ENCODE measurements around the gene RHOJ.

The RHOJ gene

GRCh38 chr14:63287666-63288483 is 83.6 kb downstream of the RHOJ start:
- no peaks in the 10 kb centered on the region for H3K36me3 ChIP-seq
- no peak overlapping the region for H3K27ac ChIP-seq
- no peak for DNase-seq
- H3K27me3 ChIP-seq (ENCODE audit: insufficient read depth, low read depth, severe bottlenecking): no peaks in the 10 kb centered on the region
- no peak for TF ChIP-seq CTCF (IDR thresholded peaks at IDR 0.05; ENCODE audit: low read depth, low read length)
- no peak overlapping the region for H3K4me3 ChIP-seq (ENCODE audit: low read depth, low read length)
- H3K9me3 ChIP-seq (ENCODE audit: severe bottlenecking): no peaks in the 10 kb centered on the region

GRCh38 chr14:63288853-63289252 is 84.6 kb downstream of the RHOJ start:
- Histone ChIP-seq H3K9me3 (ENCODE audit: severe bottlenecking) (no peaks in the 10 kb centered on the region), H3K27ac (no peak overlapping the region), H3K36me3 (no peaks in the 10 kb centered on the region), H3K27me3 (ENCODE audit: insufficient read depth, low read depth, severe bottlenecking) (no peaks in the 10 kb centered on the region), H3K4me3 (ENCODE audit: low read depth, low read length) (no peak overlapping the region)
- DNase-seq: no peak
- no peak for TF ChIP-seq CTCF (IDR thresholded peaks at IDR 0.05; ENCODE audit: low read depth, low read length)

GRCh38 chr14:63290741-63291430 is 86.6 kb downstream of the RHOJ start:
- no peak for TF ChIP-seq CTCF (IDR thresholded peaks at IDR 0.05; ENCODE audit: low read depth, low read length)
- no peak overlapping the region for H3K4me3 ChIP-seq (ENCODE audit: low read depth, low read length)
- DNase-seq: no peak
- no peaks in the 10 kb centered on the region for H3K9me3 ChIP-seq (ENCODE audit: severe bottlenecking)
- H3K27ac ChIP-seq: no peak overlapping the region
- no peaks in the 10 kb centered on the region for H3K27me3 ChIP-seq (ENCODE audit: insufficient read depth, low read depth, severe bottlenecking)
- no peaks in the 10 kb centered on the region for H3K36me3 ChIP-seq

- no peak overlapping the region for H3K4me3 ChIP-seq (ENCODE audit: low read depth, low read length)
- no peak overlapping the region for H3K27ac ChIP-seq
- H3K9me3 ChIP-seq (ENCODE audit: severe bottlenecking): no peaks in the 10 kb centered on the region
- no peaks in the 10 kb centered on the region for H3K36me3 ChIP-seq
- TF ChIP-seq CTCF (IDR thresholded peaks at IDR 0.05; ENCODE audit: low read depth, low read length): no peak
- no peak for DNase-seq
- no peaks in the 10 kb centered on the region for H3K27me3 ChIP-seq (ENCODE audit: insufficient read depth, low read depth, severe bottlenecking)
These were observed 88.6 kb downstream of the RHOJ start for GRCh38 chr14:63292805-63293204.

GRCh38 chr14:63295231-63295685 is 91.0 kb downstream of the RHOJ start:
- no peak for DNase-seq
- Histone ChIP-seq H3K27me3 (ENCODE audit: insufficient read depth, low read depth, severe bottlenecking) (no peaks in the 10 kb centered on the region), H3K36me3 (no peaks in the 10 kb centered on the region), H3K27ac (no peak overlapping the region), H3K4me3 (ENCODE audit: low read depth, low read length) (no peak overlapping the region), H3K9me3 (ENCODE audit: severe bottlenecking) (no peaks in the 10 kb centered on the region)
- TF ChIP-seq CTCF (IDR thresholded peaks at IDR 0.05; ENCODE audit: low read depth, low read length): no peak

Data from WERI-Rb-1 (cell line).